SK-N-SH (cell line): ENCODE measurements around the gene PLXNB3.

Experiments used
- EP300 ChIP-seq, 2 experiments: IDR thresholded peaks; 2 replicates each; pipeline versions ENCODE4 v1.4.0 to v1.6.1; 2012; ENCODE audit warnings: borderline replicate concordance in 1 of 2, low read depth in 1 of 2, low read length in 1 of 2
- GABPA ChIP-seq: IDR thresholded peaks from 2 replicates; pipeline ENCODE4 v1.4.0; 2012; ENCODE audit warnings: low read depth, mild to moderate bottlenecking
- POLR2AphosphoS5 ChIP-seq: IDR thresholded peaks from 2 replicates; pipeline ENCODE4 v1.6.1; 2012; ENCODE audit warnings: low read depth, low read length
- RCOR1 ChIP-seq: fragments of 150-350 bp; IDR thresholded peaks from 2 replicates; pipeline ENCODE4 v1.6.1; 2017; ENCODE audit warnings: antibody characterized with exemption, low read length
- RFX5 ChIP-seq: IDR thresholded peaks from 2 replicates; pipeline ENCODE4 v1.6.1; 2012; ENCODE audit warnings: mild to moderate bottlenecking, improper control_type of control experiment, low read length
- TCF12 ChIP-seq: IDR thresholded peaks from 2 replicates; pipeline ENCODE4 v1.4.0; 2012
- TF ChIP-seq, protein P1 (sequence below): fragments of 200-600 bp; sonication (generic); IDR thresholded peaks from 2 replicates; pipeline ENCODE4 v1.6.1; 2017; ENCODE audit warnings: antibody characterized with exemption, mild to moderate bottlenecking, moderate library complexity
- TF ChIP-seq, protein P2 (sequence below): IDR thresholded peaks from 2 replicates; pipeline ENCODE4 v1.4.0; 2012; ENCODE audit warnings: low read depth

DNA sequence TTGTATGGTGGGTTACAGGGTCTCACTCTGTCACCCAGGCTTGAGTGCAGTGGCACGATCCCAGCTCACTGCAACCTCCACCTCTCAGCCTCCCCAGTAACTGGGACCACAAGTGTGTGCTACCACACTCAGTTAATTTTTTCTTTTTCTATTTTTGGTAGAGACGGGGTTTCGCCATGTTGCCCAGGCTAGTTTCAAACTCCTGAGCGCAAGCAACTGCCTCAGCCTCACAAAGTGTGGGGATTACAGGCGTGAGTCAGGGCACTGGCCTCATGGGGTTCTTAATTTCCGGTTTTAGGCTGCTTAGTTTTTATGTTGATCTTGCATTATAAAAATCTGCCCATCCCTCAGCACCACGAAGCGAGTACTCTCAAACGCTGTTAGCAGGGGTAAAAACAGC is 46.6 kb upstream of the PLXNB3 start:
- no peak for TF ChIP-seq GABPA
- TF ChIP-seq RCOR1, result no peak
- TF ChIP-seq, protein P1, sequence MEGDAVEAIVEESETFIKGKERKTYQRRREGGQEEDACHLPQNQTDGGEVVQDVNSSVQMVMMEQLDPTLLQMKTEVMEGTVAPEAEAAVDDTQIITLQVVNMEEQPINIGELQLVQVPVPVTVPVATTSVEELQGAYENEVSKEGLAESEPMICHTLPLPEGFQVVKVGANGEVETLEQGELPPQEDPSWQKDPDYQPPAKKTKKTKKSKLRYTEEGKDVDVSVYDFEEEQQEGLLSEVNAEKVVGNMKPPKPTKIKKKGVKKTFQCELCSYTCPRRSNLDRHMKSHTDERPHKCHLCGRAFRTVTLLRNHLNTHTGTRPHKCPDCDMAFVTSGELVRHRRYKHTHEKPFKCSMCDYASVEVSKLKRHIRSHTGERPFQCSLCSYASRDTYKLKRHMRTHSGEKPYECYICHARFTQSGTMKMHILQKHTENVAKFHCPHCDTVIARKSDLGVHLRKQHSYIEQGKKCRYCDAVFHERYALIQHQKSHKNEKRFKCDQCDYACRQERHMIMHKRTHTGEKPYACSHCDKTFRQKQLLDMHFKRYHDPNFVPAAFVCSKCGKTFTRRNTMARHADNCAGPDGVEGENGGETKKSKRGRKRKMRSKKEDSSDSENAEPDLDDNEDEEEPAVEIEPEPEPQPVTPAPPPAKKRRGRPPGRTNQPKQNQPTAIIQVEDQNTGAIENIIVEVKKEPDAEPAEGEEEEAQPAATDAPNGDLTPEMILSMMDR, result no peak
- TF ChIP-seq EP300 (IDR thresholded peaks at IDR 0.05; ENCODE audit: borderline replicate concordance in 1 of 2, low read depth in 1 of 2, low read length in 1 of 2), result no peak
- TF ChIP-seq, protein P2, sequence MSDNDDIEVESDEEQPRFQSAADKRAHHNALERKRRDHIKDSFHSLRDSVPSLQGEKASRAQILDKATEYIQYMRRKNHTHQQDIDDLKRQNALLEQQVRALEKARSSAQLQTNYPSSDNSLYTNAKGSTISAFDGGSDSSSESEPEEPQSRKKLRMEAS, result no peak
- TF ChIP-seq POLR2AphosphoS5, result no peak
- TF ChIP-seq RFX5, result no peak
- TF ChIP-seq TCF12, result no peak
